ENCODE measurements around the gene EFCAB8. TPM values are rescaled to one million over a fixed set of nuclear protein-coding genes. Genes with fewer than 3 reads are reported as not detected.
A peak's percentile ranks its signal among the peaks of the same experiment; 100 is the strongest.

EFCAB8 gene
- total RNA-seq, 1 donor from 2014 or later: 1.1 TPM

DNA sequence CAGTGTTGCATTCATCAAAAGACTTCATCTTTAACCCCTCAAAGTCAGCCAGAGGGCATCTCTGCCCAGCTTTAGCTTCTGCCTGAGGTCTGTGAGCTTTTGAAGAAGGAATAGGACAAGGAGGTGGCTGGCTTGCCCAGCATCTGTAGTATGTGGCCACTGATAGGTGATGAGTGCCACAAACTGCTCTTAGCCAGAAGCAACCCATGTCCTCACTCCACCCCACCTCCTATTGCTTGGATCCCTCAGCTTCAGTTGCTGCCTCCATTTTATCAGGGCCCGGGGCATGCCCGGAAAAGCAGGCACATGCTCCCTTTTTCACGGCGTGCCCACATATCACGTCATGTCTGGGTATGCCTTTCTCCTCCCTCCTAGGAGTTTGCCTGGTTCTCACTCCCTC is 11.9 kb upstream of the EFCAB8 start:
- peaks cover 22% of the 10 kb centered on the region for H3K36me3 Mint-ChIP-seq (ENCODE audit: low read depth, unreplicated experiment)
- no peak overlapping the region for H3K4me3 Mint-ChIP-seq (ENCODE audit: unreplicated experiment)
- H3K27me3 Mint-ChIP-seq (ENCODE audit: unreplicated experiment): no peaks in the 10 kb centered on the region
- H3K4me1 Mint-ChIP-seq (ENCODE audit: unreplicated experiment): no peaks in the 10 kb centered on the region
- no peak overlapping the region for H3K27ac Mint-ChIP-seq (ENCODE audit: unreplicated experiment)
- no peak for DNase-seq (ENCODE audit: low spot score)
- no peaks in the 10 kb centered on the region for H3K9me3 Mint-ChIP-seq (ENCODE audit: unreplicated experiment)
- TF ChIP-seq, protein P1, sequence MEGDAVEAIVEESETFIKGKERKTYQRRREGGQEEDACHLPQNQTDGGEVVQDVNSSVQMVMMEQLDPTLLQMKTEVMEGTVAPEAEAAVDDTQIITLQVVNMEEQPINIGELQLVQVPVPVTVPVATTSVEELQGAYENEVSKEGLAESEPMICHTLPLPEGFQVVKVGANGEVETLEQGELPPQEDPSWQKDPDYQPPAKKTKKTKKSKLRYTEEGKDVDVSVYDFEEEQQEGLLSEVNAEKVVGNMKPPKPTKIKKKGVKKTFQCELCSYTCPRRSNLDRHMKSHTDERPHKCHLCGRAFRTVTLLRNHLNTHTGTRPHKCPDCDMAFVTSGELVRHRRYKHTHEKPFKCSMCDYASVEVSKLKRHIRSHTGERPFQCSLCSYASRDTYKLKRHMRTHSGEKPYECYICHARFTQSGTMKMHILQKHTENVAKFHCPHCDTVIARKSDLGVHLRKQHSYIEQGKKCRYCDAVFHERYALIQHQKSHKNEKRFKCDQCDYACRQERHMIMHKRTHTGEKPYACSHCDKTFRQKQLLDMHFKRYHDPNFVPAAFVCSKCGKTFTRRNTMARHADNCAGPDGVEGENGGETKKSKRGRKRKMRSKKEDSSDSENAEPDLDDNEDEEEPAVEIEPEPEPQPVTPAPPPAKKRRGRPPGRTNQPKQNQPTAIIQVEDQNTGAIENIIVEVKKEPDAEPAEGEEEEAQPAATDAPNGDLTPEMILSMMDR (IDR thresholded peaks at IDR 0.05; ENCODE audit: unreplicated experiment): no peak

DNA sequence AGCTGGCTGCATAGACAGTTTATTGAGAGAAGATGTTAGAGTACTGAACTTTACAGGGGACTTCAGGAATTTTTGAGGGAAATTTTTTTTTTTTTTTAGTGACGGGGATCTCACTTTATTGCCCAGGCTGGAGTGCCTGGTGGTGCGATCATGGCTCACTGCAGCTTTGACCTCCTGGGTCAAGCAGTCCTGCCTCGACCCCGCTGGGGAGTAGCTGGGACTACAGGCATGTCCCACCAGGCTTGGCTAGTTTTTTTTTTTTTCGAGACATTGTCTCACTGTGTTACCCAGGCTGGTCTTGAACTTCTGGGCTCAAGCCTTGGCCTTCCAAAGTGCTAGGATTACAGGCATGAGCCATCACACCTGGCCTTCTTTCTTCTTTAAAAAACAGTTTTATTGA is 10.8 kb upstream of the EFCAB8 start:
- Mint-ChIP-seq H3K36me3 (ENCODE audit: low read depth, unreplicated experiment) (peaks cover 21% of the 10 kb centered on the region), H3K4me1 (ENCODE audit: unreplicated experiment) (no peaks in the 10 kb centered on the region), H3K27me3 (ENCODE audit: unreplicated experiment) (no peaks in the 10 kb centered on the region), H3K9me3 (ENCODE audit: unreplicated experiment) (no peaks in the 10 kb centered on the region), H3K27ac (ENCODE audit: unreplicated experiment) (peak overlapping the region; percentile 65), H3K4me3 (ENCODE audit: unreplicated experiment) (peak overlapping the region; percentile 52)
- DNase-seq (ENCODE audit: low spot score): no peak
- TF ChIP-seq, protein P1 (IDR thresholded peaks at IDR 0.05; ENCODE audit: unreplicated experiment): no peak

DNA sequence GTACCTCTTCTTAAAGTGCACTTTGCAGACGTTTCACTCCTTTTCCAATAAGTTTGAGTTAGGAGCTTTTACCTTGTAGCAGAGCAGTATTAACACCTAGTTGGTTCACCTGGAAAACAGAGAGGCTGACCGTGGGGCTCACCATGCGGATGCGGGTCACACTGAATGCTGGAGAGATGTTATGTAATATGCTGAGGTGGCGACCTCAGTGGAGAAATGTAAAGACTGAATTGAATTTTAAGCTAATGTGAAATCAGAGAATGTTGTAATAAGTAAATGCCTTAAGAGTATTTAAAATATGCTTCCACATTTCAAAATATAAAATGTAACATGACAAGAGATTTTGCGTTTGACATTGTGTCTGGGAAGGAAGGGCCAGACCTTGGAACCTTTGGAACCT is 9.9 kb upstream of the EFCAB8 start:
- DNase-seq (ENCODE audit: low spot score): no peak
- TF ChIP-seq, protein P1 (IDR thresholded peaks at IDR 0.05; ENCODE audit: unreplicated experiment): no peak
- peaks cover 21% of the 10 kb centered on the region for H3K36me3 Mint-ChIP-seq (ENCODE audit: low read depth, unreplicated experiment)
- no peaks in the 10 kb centered on the region for H3K9me3 Mint-ChIP-seq (ENCODE audit: unreplicated experiment)
- H3K4me1 Mint-ChIP-seq (ENCODE audit: unreplicated experiment): no peaks in the 10 kb centered on the region
- H3K27me3 Mint-ChIP-seq (ENCODE audit: unreplicated experiment): no peaks in the 10 kb centered on the region
- H3K4me3 Mint-ChIP-seq (ENCODE audit: unreplicated experiment): no peak overlapping the region
- no peak overlapping the region for H3K27ac Mint-ChIP-seq (ENCODE audit: unreplicated experiment)

DNA sequence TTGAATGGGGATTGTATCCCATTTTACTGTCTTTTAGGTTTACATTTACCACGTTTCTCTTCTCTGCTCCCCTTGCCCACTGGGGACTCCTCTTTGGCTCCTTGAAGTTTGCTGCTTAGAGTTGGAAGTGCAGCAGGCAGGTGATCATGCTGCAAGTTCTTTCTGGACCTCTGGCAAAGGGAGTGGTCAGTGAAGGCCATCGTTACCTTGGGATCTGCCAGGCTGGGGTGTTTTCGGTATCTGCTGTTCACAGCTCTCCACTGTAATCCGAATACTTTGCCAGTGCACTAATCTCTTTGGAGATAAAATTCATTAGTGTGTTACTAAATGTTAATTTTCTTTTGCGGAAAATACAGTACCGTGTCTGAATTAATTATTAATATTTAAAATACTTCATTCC is 9.1 kb upstream of the EFCAB8 start:
- no peaks in the 10 kb centered on the region for H3K27me3 Mint-ChIP-seq (ENCODE audit: unreplicated experiment)
- peaks cover 21% of the 10 kb centered on the region for H3K36me3 Mint-ChIP-seq (ENCODE audit: low read depth, unreplicated experiment)
- TF ChIP-seq, protein P1 (IDR thresholded peaks at IDR 0.05; ENCODE audit: unreplicated experiment): no peak
- H3K27ac Mint-ChIP-seq (ENCODE audit: unreplicated experiment): no peak overlapping the region
- H3K4me1 Mint-ChIP-seq (ENCODE audit: unreplicated experiment): no peaks in the 10 kb centered on the region
- DNase-seq (ENCODE audit: low spot score): no peak
- no peak overlapping the region for H3K4me3 Mint-ChIP-seq (ENCODE audit: unreplicated experiment)
- no peaks in the 10 kb centered on the region for H3K9me3 Mint-ChIP-seq (ENCODE audit: unreplicated experiment)

DNA sequence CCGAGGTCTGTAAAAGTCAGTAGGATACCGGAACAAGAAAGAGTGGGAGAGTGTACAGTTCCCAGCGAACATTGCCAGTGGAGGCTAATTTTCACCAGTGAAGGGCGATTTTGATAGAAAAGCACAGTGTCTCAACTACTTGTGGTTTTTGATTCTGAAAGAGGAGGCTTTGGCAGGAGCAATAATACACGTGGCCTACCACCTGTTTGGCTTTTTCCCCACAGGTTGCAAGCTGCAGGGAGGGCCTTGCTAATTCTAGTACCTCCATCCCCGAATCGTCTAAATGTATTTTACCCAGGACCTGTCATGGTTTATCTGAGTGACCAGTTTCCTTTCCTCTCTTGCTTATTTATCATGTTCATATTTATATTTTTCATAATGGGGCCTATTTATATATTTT is 3.3 kb upstream of the EFCAB8 start:
- Mint-ChIP-seq H3K4me3 (ENCODE audit: unreplicated experiment) (no peak overlapping the region), H3K27me3 (ENCODE audit: unreplicated experiment) (no peaks in the 10 kb centered on the region), H3K9me3 (ENCODE audit: unreplicated experiment) (no peaks in the 10 kb centered on the region), H3K27ac (ENCODE audit: unreplicated experiment) (no peak overlapping the region), H3K36me3 (ENCODE audit: low read depth, unreplicated experiment) (peaks cover 3% of the 10 kb centered on the region), H3K4me1 (ENCODE audit: unreplicated experiment) (peaks cover 4% of the 10 kb centered on the region)
- TF ChIP-seq, protein P1 (IDR thresholded peaks at IDR 0.05; ENCODE audit: unreplicated experiment): no peak
- no peak for DNase-seq (ENCODE audit: low spot score)

Data from endothelial cell (in vitro differentiated cells).